ENCODE data around the gene CFAP43. TPM values are rescaled to one million over a fixed set of nuclear protein-coding genes. Genes with fewer than 3 reads are reported as not detected.

CFAP43 gene
- total RNA-seq, 1 experiment from 2014 or later = 6.0 TPM

GRCh38 chr10:104120903-104121484, 111.2 kb downstream of the CFAP43 start:
- intact Hi-C loops (cut with micrococcal nuclease; ENCODE audit: unreplicated experiment) = loop anchor here (1.0 to 10.0 kb wide), 6 partner anchors 39 to 406 kb away; partner anchors contain the start of gene SLK
- CTCF ChIA-PET = interaction anchor here (0.6 to 0.7 kb wide), 4 partner anchors 21 to 72 kb away, joined by 3 to 20 read pairs (median 8); no protein-coding TSS in a partner anchor

GRCh38 chr10:104120512-104120902, 111.7 kb downstream of the CFAP43 start:
- ChIA-PET CTCF (interaction anchor here (0.6 to 0.7 kb wide), 4 partner anchors 20 to 73 kb away, joined by 3 to 20 read pairs (median 8); no protein-coding TSS in a partner anchor), POLR2A (ENCODE audit: unreplicated experiment) (interaction anchor here (0.6 to 0.7 kb wide), 4 partner anchors 38 to 1749 kb away, joined by 4 to 26 read pairs (median 6); partner anchors contain the start of gene CFAP43)
- H3K9me2 ChIP-seq (ENCODE audit: insufficient read depth) = no peaks in the 10 kb centered on the region
- intact Hi-C loops (cut with micrococcal nuclease; ENCODE audit: unreplicated experiment) = loop anchor here (5.0 to 10.0 kb wide), 2 partner anchors 213 to 406 kb away; no protein-coding TSS in a partner anchor
- no peaks in the 10 kb centered on the region for H3K36me3 ChIP-seq (ENCODE audit: low read depth)
- H3K4me2 ChIP-seq = peak overlapping the region; percentile 99
- H4K20me1 ChIP-seq (ENCODE audit: insufficient read depth) = no peaks in the 10 kb centered on the region
- H3F3A ChIP-seq (ENCODE audit: insufficient read depth, low read depth) = peaks cover 26% of the 10 kb centered on the region
- H3K4me3 ChIP-seq = peak overlapping the region; percentile 85; the same call in 1 of the 2 replicates
- no peak for DNase-seq
- H3K79me2 ChIP-seq (ENCODE audit: low read depth) = no peaks in the 10 kb centered on the region
- TF ChIP-seq, protein P1, sequence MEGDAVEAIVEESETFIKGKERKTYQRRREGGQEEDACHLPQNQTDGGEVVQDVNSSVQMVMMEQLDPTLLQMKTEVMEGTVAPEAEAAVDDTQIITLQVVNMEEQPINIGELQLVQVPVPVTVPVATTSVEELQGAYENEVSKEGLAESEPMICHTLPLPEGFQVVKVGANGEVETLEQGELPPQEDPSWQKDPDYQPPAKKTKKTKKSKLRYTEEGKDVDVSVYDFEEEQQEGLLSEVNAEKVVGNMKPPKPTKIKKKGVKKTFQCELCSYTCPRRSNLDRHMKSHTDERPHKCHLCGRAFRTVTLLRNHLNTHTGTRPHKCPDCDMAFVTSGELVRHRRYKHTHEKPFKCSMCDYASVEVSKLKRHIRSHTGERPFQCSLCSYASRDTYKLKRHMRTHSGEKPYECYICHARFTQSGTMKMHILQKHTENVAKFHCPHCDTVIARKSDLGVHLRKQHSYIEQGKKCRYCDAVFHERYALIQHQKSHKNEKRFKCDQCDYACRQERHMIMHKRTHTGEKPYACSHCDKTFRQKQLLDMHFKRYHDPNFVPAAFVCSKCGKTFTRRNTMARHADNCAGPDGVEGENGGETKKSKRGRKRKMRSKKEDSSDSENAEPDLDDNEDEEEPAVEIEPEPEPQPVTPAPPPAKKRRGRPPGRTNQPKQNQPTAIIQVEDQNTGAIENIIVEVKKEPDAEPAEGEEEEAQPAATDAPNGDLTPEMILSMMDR (conservative IDR thresholded peaks at IDR 0.05) = no peak
- no peak for TF ChIP-seq EZH2 (IDR thresholded peaks at IDR 0.05; ENCODE audit: low read depth)
- H2AFZ ChIP-seq = peak overlapping the region; percentile 94
- peak overlapping the region; percentile 97 for H3K27ac ChIP-seq
- H3K9me3 ChIP-seq (ENCODE audit: insufficient read depth, low read depth) = no peaks in the 10 kb centered on the region
- BruUV-seq (replicated peaks) = no TSS peak
- H3K27me3 ChIP-seq (ENCODE audit: insufficient read depth, low read depth) = no peaks in the 10 kb centered on the region
- H3K4me1 ChIP-seq (replicated peaks; ENCODE audit: insufficient read depth) = peaks cover 45% of the 10 kb centered on the region

More at GRCh38 chr10:104120903-104121484, 111.2 kb downstream of the CFAP43 start:
- H3K4me3 ChIP-seq = peak overlapping the region; percentile 85
- BruUV-seq (replicated peaks) = TSS peak; percentile 99
- peaks cover 45% of the 10 kb centered on the region for H3K4me1 ChIP-seq (replicated peaks; ENCODE audit: insufficient read depth)
- H3K36me3 ChIP-seq (ENCODE audit: low read depth) = no peaks in the 10 kb centered on the region
- H3K4me2 ChIP-seq = peak overlapping the region; percentile 99
- peak; percentile 79 to 86 for DNase-seq
- H2AFZ ChIP-seq = peak overlapping the region; percentile 94
- POLR2A ChIA-PET (ENCODE audit: unreplicated experiment) = interaction anchor here (0.5 to 1.0 kb wide), 10 partner anchors 23 to 1750 kb away, joined by 3 to 26 read pairs (median 5); partner anchors contain the start of gene CFAP43
- H3F3A ChIP-seq (ENCODE audit: insufficient read depth, low read depth) = peaks cover 26% of the 10 kb centered on the region
- no peaks in the 10 kb centered on the region for H3K9me3 ChIP-seq (ENCODE audit: insufficient read depth, low read depth)
- no peaks in the 10 kb centered on the region for H3K9me2 ChIP-seq (ENCODE audit: insufficient read depth)
- no peaks in the 10 kb centered on the region for H3K27me3 ChIP-seq (ENCODE audit: insufficient read depth, low read depth)
- no peaks in the 10 kb centered on the region for H4K20me1 ChIP-seq (ENCODE audit: insufficient read depth)
- TF ChIP-seq EZH2 (IDR thresholded peaks at IDR 0.05; ENCODE audit: low read depth) = no peak
- TF ChIP-seq, protein P1 (conservative IDR thresholded peaks at IDR 0.05) = no peak
- H3K27ac ChIP-seq = peak overlapping the region; percentile 97
- H3K79me2 ChIP-seq (ENCODE audit: low read depth) = no peaks in the 10 kb centered on the region

DNA sequence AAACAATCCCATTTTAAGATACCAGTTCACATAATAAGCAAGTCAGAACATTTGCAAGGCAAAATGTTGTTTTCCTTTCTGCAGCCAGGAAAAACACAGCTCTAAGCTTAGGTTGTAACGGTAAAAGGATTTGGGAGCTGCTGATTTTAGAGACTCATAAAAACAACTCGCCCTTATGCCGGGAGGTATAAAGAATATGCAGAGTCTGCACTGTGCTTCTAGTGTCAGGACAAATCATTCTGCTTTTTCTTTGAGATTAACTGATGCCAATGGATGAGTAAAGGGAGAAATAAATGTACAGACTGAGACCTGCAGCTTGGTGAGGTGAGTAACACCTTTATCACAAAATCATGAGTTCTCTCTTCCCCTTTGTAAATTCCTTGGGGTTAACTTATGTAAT, 112.2 kb downstream of the CFAP43 start:
- Histone ChIP-seq H3K36me3 (ENCODE audit: low read depth) (no peaks in the 10 kb centered on the region), H3K9me3 (ENCODE audit: insufficient read depth, low read depth) (no peaks in the 10 kb centered on the region), H3K4me1 (replicated peaks; ENCODE audit: insufficient read depth) (peaks cover 45% of the 10 kb centered on the region), H3K4me3 (no peak overlapping the region), H3K27me3 (ENCODE audit: insufficient read depth, low read depth) (no peaks in the 10 kb centered on the region), H3K9me2 (ENCODE audit: insufficient read depth) (no peaks in the 10 kb centered on the region), H3F3A (ENCODE audit: insufficient read depth, low read depth) (peaks cover 26% of the 10 kb centered on the region), H2AFZ (peak overlapping the region; percentile 94; the same call in 1 of the 2 replicates), H4K20me1 (ENCODE audit: insufficient read depth) (no peaks in the 10 kb centered on the region), H3K4me2 (peak overlapping the region; percentile 99), H3K79me2 (ENCODE audit: low read depth) (no peaks in the 10 kb centered on the region), H3K27ac (peak overlapping the region; percentile 97)
- ChIA-PET POLR2A (ENCODE audit: unreplicated experiment) (interaction anchor here (0.6 to 0.7 kb wide), 2 partner anchors 37 to 90 kb away, joined by 5 to 8 read pairs; no protein-coding TSS in a partner anchor), CTCF (no interaction called here)
- intact Hi-C loops (cut with micrococcal nuclease; ENCODE audit: unreplicated experiment) = loop anchor here (5.0 to 10.0 kb wide), 2 partner anchors 213 to 405 kb away; no protein-coding TSS in a partner anchor
- TF ChIP-seq, protein P1 (conservative IDR thresholded peaks at IDR 0.05) = no peak
- TF ChIP-seq EZH2 (IDR thresholded peaks at IDR 0.05; ENCODE audit: low read depth) = no peak
- no TSS peak for BruUV-seq (replicated peaks)
- DNase-seq = no peak
